ENCODE results near the gene VWA1. TPM values are rescaled to one million over a fixed set of nuclear protein-coding genes. Genes with fewer than 3 reads are reported as not detected.
"Not testable (repeated sequence)": the region's sequence is repeated elsewhere in the genome, so short reads cannot be mapped to it uniquely, and the experiment has no call there.

VWA1 gene
- total and polyA plus RNA-seq, 5 experiments from 2014 or later: not detected

DNA sequence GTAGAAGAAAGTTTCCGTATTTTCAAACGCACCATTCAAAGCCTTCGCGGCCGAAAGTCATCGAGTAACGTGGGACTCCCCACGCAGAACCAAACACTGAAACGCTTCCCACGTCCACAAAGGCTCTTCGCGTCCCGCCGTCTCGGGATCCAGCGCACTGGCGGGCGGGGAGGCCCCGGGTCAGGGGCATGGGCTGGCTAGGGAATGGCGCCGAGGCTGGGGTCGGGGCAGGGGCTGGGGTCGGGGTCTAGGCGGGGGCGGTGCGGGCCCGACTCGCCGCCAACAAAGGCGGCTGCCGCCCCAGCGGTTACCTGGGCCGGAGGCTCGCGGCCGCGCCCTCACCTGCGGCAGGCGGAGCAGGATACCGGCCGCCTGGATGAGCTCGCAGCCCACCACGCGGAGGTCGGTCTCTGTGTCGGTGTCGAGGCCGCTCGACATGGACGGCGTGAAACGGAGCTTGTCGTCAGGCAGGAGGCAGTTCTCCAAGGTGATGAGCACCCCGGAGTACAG lies 36.8 kb upstream of the VWA1 start:
- Mint-ChIP-seq H3K9me3 (no peaks in the 10 kb centered on the region), H3K27me3 (no peaks in the 10 kb centered on the region), H3K36me3 (peaks cover 0 to 66% (median 13%) of the 10 kb centered on the region in 3 donors), H3K4me3 (peak overlapping the region; percentile 83 to 95 (median 89)), H3K27ac (peak overlapping the region; percentile 84 to 93 (median 90)), H3K4me1 (peaks cover 17 to 64% (median 47%) of the 10 kb centered on the region in 4 donors)
- ATAC-seq (peak; percentile 7 to 9), DNase-seq (no peak)
- POLR2A ChIA-PET: interaction anchor here (1.0 to 5.9 kb wide), 16 partner anchors 9 to 381 kb away, joined by 3 to 69 read pairs (median 7); partner anchors contain the start of genes AURKAIP1, CDK11A, MIB2 and MRPL20

DNA sequence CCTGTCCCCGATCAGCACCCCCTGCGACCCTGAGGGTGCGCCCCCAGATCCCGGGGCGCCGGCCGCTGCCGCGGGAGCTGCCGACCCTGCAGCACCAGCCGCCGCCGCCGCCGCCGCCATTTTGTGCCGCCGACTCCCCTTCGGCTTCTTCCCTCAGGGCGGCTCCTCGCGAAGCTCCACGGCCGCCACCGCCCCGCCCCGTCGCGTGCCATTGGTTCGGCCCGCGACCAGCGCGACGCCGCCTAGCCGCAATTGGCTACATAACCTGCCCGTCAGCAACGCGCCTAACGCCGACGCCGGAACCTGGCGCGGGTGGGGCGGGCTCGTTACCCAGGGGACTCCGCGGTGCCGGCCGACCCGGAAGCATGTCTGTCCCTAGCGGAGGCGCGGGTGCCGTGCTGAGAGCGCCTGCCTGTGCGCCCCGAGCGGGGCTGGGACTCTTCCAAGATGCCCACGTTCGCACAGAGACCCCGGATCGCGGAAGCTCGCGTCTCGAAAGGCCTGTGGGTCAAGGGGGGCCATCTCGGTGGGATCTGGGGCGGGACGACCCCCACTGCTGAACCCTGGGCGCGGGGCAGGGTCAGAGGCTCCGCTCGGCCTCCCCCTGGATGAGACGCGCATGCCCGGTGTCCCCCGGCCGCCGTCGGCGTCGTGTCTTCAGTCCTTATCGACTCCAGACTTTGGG lies 36.2 kb upstream of the VWA1 start, which contains the start of gene CCNL2:
Gene CCNL2, minus strand, starts transcription at position 149 of the 685 bp plus-strand sequence. Its CDS starts 29 bp downstream, at position 120.
- peaks cover 17 to 60% (median 50%) of the 10 kb centered on the region in 4 donors for H3K4me1 Mint-ChIP-seq
- H3K4me3 Mint-ChIP-seq: peak within 1 kb of the TSS; percentile 86 to 95 (median 89)
- H3K27ac Mint-ChIP-seq: peak within 1 kb of the TSS; percentile 85 to 96 (median 92)
- ATAC-seq: peak; percentile 93 to 95
- POLR2A ChIA-PET: interaction anchor here (0.5 to 5.9 kb wide), 21 partner anchors 8 to 381 kb away, joined by 3 to 69 read pairs (median 5); partner anchors contain the start of genes AURKAIP1, CDK11A, MIB2 and MRPL20
- peaks cover 0 to 63% (median 13%) of the 10 kb centered on the region in 3 donors for H3K36me3 Mint-ChIP-seq
- H3K27me3 Mint-ChIP-seq: no peaks in the 10 kb centered on the region
- H3K9me3 Mint-ChIP-seq: no peaks in the 10 kb centered on the region
- peak; percentile 97 to 99 (median 99) for DNase-seq

DNA sequence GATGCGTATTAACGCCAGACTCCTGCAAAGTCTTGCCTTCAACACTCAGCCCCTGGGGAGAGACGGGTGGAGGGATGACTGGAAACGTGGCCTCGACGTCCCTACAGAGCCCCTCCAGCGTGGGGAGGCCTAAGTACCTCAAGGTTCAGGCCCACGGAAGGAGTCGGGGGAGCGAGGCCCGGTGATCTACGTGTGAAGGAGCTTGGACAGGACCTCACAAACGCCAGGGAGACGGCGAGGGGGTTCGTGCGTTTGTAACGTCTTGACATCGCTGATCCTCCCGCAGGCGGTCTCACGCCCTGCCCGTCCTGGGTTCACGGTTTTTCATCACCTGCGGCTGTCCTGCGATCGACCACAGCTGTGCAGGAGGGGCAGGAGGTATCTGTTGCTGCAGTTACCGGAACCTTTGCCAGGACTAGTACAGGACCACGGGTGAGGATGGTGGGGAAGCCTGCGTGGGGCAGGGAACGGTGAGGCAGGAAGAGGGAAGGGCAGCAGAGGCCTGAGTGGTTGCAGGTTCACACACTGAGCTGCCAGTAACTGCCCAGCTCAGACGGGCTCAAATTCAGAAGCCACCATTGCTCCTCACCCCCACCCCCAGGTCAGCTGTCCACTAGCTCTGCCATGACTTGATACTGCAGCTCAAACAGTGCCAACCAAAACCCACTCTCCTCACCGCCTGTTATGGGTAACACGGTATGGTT lies 35.5 kb upstream of the VWA1 start:
- DNase-seq (no peak), ATAC-seq (no peak)
- Mint-ChIP-seq H3K27me3 (no peaks in the 10 kb centered on the region), H3K9me3 (no peaks in the 10 kb centered on the region), H3K36me3 (peaks cover 0 to 62% (median 13%) of the 10 kb centered on the region in 3 donors), H3K27ac (peak overlapping the region; percentile 83 to 96 (median 92)), H3K4me3 (peak overlapping the region; percentile 84 to 95 (median 88)), H3K4me1 (peaks cover 17 to 63% (median 48%) of the 10 kb centered on the region in 4 donors)
- POLR2A ChIA-PET: interaction anchor here (0.8 to 5.9 kb wide), 15 partner anchors 7 to 380 kb away, joined by 3 to 69 read pairs (median 5); partner anchors contain the start of genes AURKAIP1, MRPL20 and UBE2J2

DNA sequence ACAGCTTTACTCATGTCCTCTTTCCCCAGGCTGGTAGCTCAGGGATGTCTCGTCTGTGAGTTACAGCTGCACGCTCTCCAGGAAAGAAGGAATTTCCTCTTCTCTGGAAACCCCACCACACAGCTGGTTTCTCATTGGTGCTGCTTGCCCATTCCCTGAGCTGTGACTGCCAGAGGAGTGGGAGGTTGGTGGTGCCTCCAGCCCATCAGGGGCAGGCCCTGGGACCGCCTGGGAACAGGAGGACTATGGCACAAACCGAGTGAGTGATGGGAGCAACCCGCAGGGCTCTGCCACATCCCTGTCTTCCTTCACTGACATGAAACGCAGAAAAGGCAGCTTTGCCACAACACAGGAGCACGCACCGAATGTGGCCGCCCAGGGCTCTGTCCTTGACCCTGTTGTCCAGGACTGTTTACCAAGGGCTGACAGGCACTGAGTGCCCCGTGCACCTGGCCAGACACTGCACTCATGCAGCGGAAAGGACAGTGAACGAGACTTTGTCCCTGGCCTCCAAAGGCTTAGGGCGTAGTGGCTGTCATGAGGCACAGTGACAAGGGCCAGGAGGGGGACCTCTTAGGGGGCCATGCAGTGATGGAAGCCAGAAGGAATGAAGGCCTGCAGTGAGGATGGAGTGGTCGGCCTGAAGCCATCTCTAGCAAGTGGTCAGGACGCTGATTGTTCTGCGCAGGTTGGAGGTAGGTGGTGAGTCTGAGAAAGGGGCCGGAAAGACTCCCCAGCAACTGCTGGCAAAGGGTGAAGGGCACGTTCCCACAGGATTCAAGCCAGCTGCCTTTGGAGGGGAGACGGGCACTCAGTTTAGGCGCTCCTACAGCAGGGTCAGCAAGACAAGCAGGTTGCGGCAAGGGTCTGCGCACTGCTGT lies 34.7 kb upstream of the VWA1 start:
- no peaks in the 10 kb centered on the region for H3K9me3 Mint-ChIP-seq
- H3K27ac Mint-ChIP-seq: peak overlapping the region; percentile 31 to 96 (median 92)

DNA sequence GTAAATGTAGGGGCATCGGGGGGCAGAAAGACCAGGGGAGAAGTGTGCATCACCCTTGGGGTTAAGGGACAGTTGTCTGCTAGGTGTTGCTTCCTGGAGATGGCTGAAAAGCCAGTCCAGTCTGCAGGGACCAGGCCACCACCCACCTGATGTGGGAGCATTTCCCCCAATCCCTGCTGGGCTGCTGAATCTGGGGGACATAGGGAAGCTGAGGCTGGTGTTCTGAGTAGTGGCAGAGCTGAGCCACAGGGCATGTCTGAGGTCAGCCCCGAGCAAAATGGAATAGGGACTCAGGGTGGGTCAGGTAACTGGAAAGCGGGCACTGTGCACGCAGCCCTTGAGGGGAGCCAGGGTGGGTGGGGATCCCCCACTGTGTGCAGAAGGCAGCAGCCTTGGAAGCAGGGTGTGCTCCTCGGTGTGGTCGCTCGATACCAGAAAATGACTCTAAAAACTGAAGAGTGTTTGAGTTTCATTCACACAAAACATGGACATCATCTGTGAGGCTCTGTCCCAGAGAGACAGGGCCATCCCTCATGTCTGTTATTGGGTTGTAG lies 34.0 kb upstream of the VWA1 start:
- DNase-seq: no peak
- Mint-ChIP-seq H3K27ac (peak overlapping the region in 8 of 10 donors; percentile 62 to 96 (median 74)), H3K27me3 (no peaks in the 10 kb centered on the region), H3K9me3 (no peaks in the 10 kb centered on the region), H3K4me1 (peaks cover 16 to 67% (median 55%) of the 10 kb centered on the region in 4 donors), H3K36me3 (peaks cover 0 to 63% (median 13%) of the 10 kb centered on the region in 3 donors), H3K4me3 (peak overlapping the region in 8 of 10 donors; percentile 54 to 88 (median 68))
- ATAC-seq: no peak
- POLR2A ChIA-PET: interaction anchor here (0.6 to 5.9 kb wide), 3 partner anchors 16 to 33 kb away, joined by 3 to 69 read pairs (median 3); partner anchors contain the start of gene AURKAIP1

More for the DNA sequence above, 34.7 kb upstream of the VWA1 start:
- Mint-ChIP-seq H3K4me3 (peak overlapping the region; percentile 84 to 95 (median 88)), H3K36me3 (peaks cover 0 to 62% (median 13%) of the 10 kb centered on the region in 3 donors), H3K4me1 (peaks cover 14 to 63% (median 48%) of the 10 kb centered on the region in 4 donors), H3K27me3 (no peaks in the 10 kb centered on the region)
- ATAC-seq (no peak), DNase-seq (no peak)
- POLR2A ChIA-PET: interaction anchor here (1.0 to 5.9 kb wide), 6 partner anchors 24 to 104 kb away, joined by 3 to 69 read pairs (median 5); partner anchors contain the start of gene AURKAIP1

DNA sequence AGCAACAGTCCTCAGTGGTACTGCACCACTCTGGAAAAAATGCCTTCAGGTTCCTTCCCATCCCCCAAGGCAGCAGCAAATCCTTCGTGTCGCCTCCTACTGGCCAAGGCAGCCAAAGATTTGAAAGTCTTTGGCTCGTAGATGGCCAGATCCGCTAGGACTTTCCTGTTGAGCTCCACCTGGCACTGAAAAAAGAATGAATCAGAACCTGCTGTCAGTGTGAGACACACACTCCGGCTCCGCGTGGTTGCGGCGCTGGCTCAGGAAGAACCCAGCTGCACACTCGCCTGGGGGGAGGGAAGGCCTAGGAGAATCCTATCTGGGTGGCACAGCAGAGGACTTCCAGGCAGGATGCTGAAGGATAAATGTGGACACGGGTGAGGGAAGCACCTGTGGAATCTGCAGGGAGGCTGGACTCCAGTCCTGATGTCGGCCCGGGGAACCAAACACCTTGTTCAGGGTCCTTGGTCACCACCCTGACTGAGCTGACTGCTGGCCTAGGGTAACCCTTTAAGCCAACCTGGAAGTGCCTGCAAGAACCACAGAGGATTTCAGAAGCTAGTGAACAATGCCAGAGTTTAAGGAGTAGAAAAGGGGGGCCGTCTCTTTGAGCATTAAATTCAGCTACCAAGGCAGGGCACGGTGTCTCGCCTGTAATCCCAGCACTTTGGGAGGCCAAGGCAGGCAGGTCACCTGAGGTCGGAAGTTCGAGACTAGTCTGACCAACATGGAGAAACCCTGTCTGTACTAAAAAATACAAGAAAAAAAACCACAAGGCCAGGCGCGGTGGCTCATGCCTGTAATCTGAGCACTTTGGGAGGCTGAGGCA lies 33.2 kb upstream of the VWA1 start:
- Mint-ChIP-seq H3K27ac (peak overlapping the region in 7 of 10 donors; percentile 55 to 87 (median 71)), H3K4me1 (peaks cover 16 to 66% (median 56%) of the 10 kb centered on the region in 4 donors), H3K27me3 (no peaks in the 10 kb centered on the region), H3K4me3 (peak overlapping the region in 8 of 10 donors; percentile 30 to 87 (median 60)), H3K36me3 (peaks cover 0 to 56% (median 13%) of the 10 kb centered on the region in 3 donors), H3K9me3 (no peaks in the 10 kb centered on the region)
- DNase-seq: peak in 2 of 10 donors; percentile 33
- no peak for ATAC-seq
- POLR2A ChIA-PET: interaction anchor here (0.6 to 5.9 kb wide), 4 partner anchors 17 to 30 kb away, joined by 3 to 69 read pairs (median 4); partner anchors contain the start of gene AURKAIP1

DNA sequence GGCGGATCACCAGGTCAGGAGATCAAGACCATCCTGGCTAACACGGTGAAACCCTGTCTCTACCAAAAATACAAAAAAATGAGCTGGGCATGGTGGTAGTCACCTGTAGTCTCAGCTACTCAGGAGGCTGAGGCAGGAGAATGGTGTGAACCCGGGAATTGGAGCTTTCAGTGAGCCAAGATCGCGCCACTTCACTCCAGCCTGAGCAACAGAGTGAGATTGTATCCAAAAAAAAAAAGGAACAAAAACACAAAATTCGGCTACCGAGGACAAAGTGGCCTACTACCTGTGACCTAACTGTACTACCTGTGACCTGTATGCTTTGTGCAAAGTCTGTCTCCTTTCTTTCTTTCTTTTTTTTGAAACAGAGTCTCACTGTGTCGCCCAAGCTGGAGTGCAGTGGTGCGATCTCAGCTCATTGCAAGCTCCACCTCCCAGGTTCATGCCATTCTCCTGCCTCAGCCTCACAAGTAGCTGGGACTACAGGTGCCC lies 32.5 kb upstream of the VWA1 start:
- H3K27me3 Mint-ChIP-seq, H3K9me3 Mint-ChIP-seq, DNase-seq, ATAC-seq: not testable (repeated sequence)
- peak overlapping the region in 2 of 10 donors; percentile 54 to 65 for H3K4me3 Mint-ChIP-seq
- POLR2A ChIA-PET: interaction anchor here (0.6 to 0.7 kb wide), 2 partner anchors 26 to 30 kb away, joined by 3 to 4 read pairs; no protein-coding TSS in a partner anchor
- H3K27ac Mint-ChIP-seq: peak overlapping the region in 3 of 10 donors; percentile 11 to 83 (median 77)
- H3K36me3 Mint-ChIP-seq: peaks cover 0 to 51% (median 10%) of the 10 kb centered on the region in 3 donors
- peaks cover 18 to 62% (median 53%) of the 10 kb centered on the region in 4 donors for H3K4me1 Mint-ChIP-seq

DNA sequence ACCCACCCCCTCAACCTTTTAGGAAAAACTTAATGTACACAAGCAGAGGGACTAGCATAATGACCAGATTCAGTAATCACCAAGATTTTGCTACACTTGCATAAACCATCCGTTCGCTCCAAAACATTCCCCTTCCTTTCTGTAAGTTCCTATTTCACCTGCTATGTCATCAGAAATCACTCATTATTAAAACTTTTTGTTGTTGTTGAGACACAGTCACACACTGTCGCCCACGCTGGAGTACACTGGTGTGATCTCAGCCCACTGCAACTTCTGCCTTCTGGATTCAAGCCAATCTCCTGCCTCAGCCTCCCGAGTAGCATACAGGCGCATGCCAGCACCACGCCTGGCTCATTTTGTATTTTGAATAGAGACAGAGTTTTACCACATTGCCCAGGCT lies 31.8 kb upstream of the VWA1 start:
- POLR2A ChIA-PET: no interaction called here
- Mint-ChIP-seq H3K36me3 (peaks cover 0 to 48% (median 10%) of the 10 kb centered on the region in 3 donors), H3K27ac (peak overlapping the region in 6 of 10 donors; percentile 30 to 83 (median 64)), H3K27me3 (no peaks in the 10 kb centered on the region), H3K4me1 (peaks cover 16 to 60% (median 53%) of the 10 kb centered on the region in 4 donors), H3K9me3 (no peaks in the 10 kb centered on the region), H3K4me3 (peak overlapping the region in 6 of 10 donors; percentile 24 to 66 (median 62))
- no peak for ATAC-seq
- no peak for DNase-seq

DNA sequence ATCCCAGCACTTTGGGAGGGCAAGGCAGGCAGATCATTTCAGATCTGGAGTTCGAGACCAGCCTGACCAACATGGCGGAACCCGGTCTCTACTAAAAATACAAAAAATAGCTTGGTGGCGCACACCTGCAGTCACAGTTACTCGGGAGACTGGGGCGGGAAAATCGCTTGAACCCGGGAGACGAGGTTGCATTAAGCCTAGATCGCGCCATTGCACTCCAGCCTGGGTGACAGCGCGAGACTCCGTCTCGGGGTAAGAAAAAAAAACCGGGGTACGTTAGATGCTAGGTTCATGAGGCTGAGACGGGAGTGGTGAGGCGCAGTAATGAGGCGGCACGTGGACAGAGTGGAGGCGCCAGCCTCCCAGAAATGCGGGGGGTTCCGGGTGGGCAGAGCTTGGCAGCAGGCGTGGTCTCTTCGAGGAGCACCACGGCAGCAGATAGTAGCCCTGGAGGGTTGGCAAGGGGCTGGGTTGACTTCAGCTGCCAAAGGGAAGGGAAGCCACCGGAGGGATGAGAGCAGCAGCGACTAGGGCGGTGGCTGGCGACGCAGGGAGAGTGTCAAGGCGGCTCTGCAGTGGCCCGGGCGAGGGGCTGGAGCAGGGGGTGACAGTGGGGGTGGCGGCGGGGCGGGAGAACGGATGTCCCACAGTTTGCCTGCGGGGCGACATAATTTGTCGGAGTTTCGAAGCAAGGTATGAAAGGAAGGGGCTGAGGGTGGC lies 29.2 kb upstream of the VWA1 start:
- Mint-ChIP-seq H3K4me1 (peaks cover 15 to 62% (median 42%) of the 10 kb centered on the region in 4 donors), H3K4me3 (peak overlapping the region; percentile 88 to 97 (median 92)), H3K9me3 (no peaks in the 10 kb centered on the region), H3K27ac (peak overlapping the region; percentile 89 to 98 (median 94)), H3K27me3 (no peaks in the 10 kb centered on the region), H3K36me3 (peaks cover 0 to 48% (median 8%) of the 10 kb centered on the region in 3 donors)
- no peak for DNase-seq
- POLR2A ChIA-PET: interaction anchor here (0.7 to 5.7 kb wide), 14 partner anchors 8 to 208 kb away, joined by 3 to 70 read pairs (median 6); partner anchors contain the start of genes AURKAIP1, CCNL2 and UBE2J2
- no peak for ATAC-seq
